CD14-positive monocyte (primary cell): Measurements from ENCODE around the gene BCAP29. TPM values are rescaled to one million over a fixed set of nuclear protein-coding genes. Genes with fewer than 3 reads are reported as not detected.

ENCODE experiments used
- DNase-seq, 3 donors: peaks; one replicate each; pipeline ENCODE4 v3.0.0-alpha.2; 2011 to 2022
- H2AFZ ChIP-seq: 2 replicates; pipeline ENCODE4 v1.6.0; 2012; ENCODE audit warnings: mild to moderate bottlenecking, low read depth, low read length, inconsistent platforms; ENCODE audit not compliant: insufficient read depth, poor library complexity, severe bottlenecking
- H3K27ac ChIP-seq, 2 donors: 1 replicate in 1 of 2; 2 replicates in 1 of 2; pipeline ENCODE4 v1.5.1; 2012 to 2013; ENCODE audit warnings: low read length in 2 of 2, control low read depth in 1 of 2, inconsistent platforms in 1 of 2, low read depth in 1 of 2, mild to moderate bottlenecking in 1 of 2
- H3K27me3 ChIP-seq, 2 donors: one replicate each; pipeline versions ENCODE4 v1.6.0 to v1.6.1; 2011 to 2013; ENCODE audit warnings: low read length in 2 of 2; ENCODE audit not compliant: control insufficient read depth in 2 of 2, insufficient read depth in 2 of 2
- H3K36me3 ChIP-seq, 2 donors: replicated peaks in 1 of 2; 1 replicate in 1 of 2; 2 replicates in 1 of 2; pipeline versions ENCODE4 v1.5.1 to v1.6.1; 2012 to 2013; ENCODE audit warnings: low read length in 2 of 2, control low read depth in 1 of 2, inconsistent platforms in 1 of 2, mild to moderate bottlenecking in 1 of 2; ENCODE audit not compliant: insufficient read depth in 2 of 2, control insufficient read depth in 1 of 2
- H3K4me1 ChIP-seq, 2 donors: 1 replicate in 1 of 2; 2 replicates in 1 of 2; pipeline versions ENCODE4 v1.5.1 to v1.6.1; 2012 to 2013; ENCODE audit warnings: low read length in 2 of 2, control low read depth in 1 of 2, inconsistent platforms in 1 of 2, mild to moderate bottlenecking in 1 of 2, moderate library complexity in 1 of 2; ENCODE audit not compliant: insufficient read depth in 2 of 2, control insufficient read depth in 1 of 2
- H3K4me2 ChIP-seq: replicated peaks from 2 replicates; pipeline ENCODE3; 2012; ENCODE audit warnings: low read length, moderate library complexity, mild to moderate bottlenecking; ENCODE audit not compliant: poor library complexity, severe bottlenecking; ENCODE audit errors: extremely low read depth
- H3K4me3 ChIP-seq, 3 experiments: fragments of 200-600 bp in 1 of 3; sonication (generic) in 1 of 3; replicated peaks in 1 of 3; 1 replicate in 2 of 3; 2 replicates in 1 of 3; pipeline ENCODE4 v1.5.1; 2011 to 2013; ENCODE audit warnings: low read length in 3 of 3, mild to moderate bottlenecking in 3 of 3, control low read depth in 2 of 3, low read depth in 2 of 3, inconsistent platforms in 1 of 3, moderate library complexity in 1 of 3
- H3K79me2 ChIP-seq: 2 replicates; pipeline ENCODE4 v1.6.0; 2012; ENCODE audit warnings: mild to moderate bottlenecking, control low read depth, inconsistent platforms, low read length, moderate library complexity; ENCODE audit not compliant: insufficient read depth
- H3K9ac ChIP-seq: 2 replicates; pipeline ENCODE4 v1.6.0; 2017; ENCODE audit warnings: low read length, mild to moderate bottlenecking; ENCODE audit not compliant: insufficient read depth, poor library complexity, severe bottlenecking
- H3K9me3 ChIP-seq, 2 donors: replicated peaks in 1 of 2; 1 replicate in 1 of 2; 2 replicates in 1 of 2; pipeline versions ENCODE4 v1.5.1 to v1.6.1; 2012 to 2013; ENCODE audit warnings: low read length in 2 of 2, control low read depth in 1 of 2; ENCODE audit not compliant: control insufficient read depth in 1 of 2, insufficient read depth in 1 of 2
- H4K20me1 ChIP-seq: 2 replicates; pipeline ENCODE4 v1.6.0; 2012; ENCODE audit warnings: mild to moderate bottlenecking, low read length, control low read depth, moderate library complexity; ENCODE audit not compliant: insufficient read depth
- H3K27ac Mint-ChIP-seq, 7 donors: one replicate each; pipeline ENCODE4 v1.8.0; 2020; ENCODE audit warnings: mild to moderate bottlenecking in 7 of 7, mixed read lengths in 7 of 7, moderate library complexity in 6 of 7, inconsistent platforms in 2 of 7
- H3K27me3 Mint-ChIP-seq, 3 donors: one replicate each; pipeline ENCODE4 v1.8.0; 2021 to 2022; ENCODE audit warnings: low read depth in 3 of 3, mild to moderate bottlenecking in 3 of 3, mixed read lengths in 3 of 3, moderate library complexity in 3 of 3, inconsistent platforms in 1 of 3
- H3K36me3 Mint-ChIP-seq, 2 donors: one replicate each; pipeline ENCODE4 v1.8.0; 2020; ENCODE audit warnings: mixed read lengths in 2 of 2, inconsistent platforms in 1 of 2, mild to moderate bottlenecking in 1 of 2
- H3K4me1 Mint-ChIP-seq: one replicate; pipeline ENCODE4 v1.8.0; 2020; ENCODE audit warnings: mild to moderate bottlenecking, mixed read lengths
- H3K4me3 Mint-ChIP-seq, 2 donors: one replicate each; pipeline ENCODE4 v1.8.0; 2020; ENCODE audit warnings: mild to moderate bottlenecking in 2 of 2, mixed read lengths in 2 of 2, moderate library complexity in 1 of 2
- H3K9me3 Mint-ChIP-seq, 7 donors: one replicate each; pipeline ENCODE4 v1.8.0; 2020 to 2022; ENCODE audit warnings: mixed read lengths in 7 of 7, mild to moderate bottlenecking in 6 of 7, moderate library complexity in 6 of 7, inconsistent platforms in 2 of 7
- CTCF ChIP-seq: fragments of 200-600 bp; IDR thresholded peaks from one replicate; pipeline ENCODE4 v1.8.0; 2022; ENCODE audit warnings: antibody characterized with exemption, mild to moderate bottlenecking
- WGBS: methylation state at CpG from one replicate; pipeline ENCODE4 v1.1.5; 2013; ENCODE audit warnings: missing lambda C conversion rate; ENCODE audit not compliant: insufficient coverage; 5-methylcytosine and 5-hydroxymethylcytosine counted together
- intact Hi-C, 2 donors: fragments of 100-400 bp; cut with micrococcal nuclease; formaldehyde crosslinking; loops; one replicate each; pipeline versions ENCODE4 v1.15.0 to v1.15.1; 2023
- polyA plus RNA-seq, 3 donors: library from polyadenylated mRNA; depleted of rRNA in 1 of 3; unstranded in 2 of 3; stranded (reverse) in 1 of 3; fragments of 300-500 nt in 2 of 3; fragments of >200 nt in 1 of 3; fragmentation: Illumina TruSeq in 2 of 3; gene quantifications; 1 replicate in 2 of 3; 2 replicates in 1 of 3; pipeline ENCODE4 v1.2.3, GENCODE V29; 2012 to 2021

Gene BCAP29
- polyA plus RNA-seq, 3 donors = 35.2 to 76.0 (median 58.8) TPM

GRCh38 chr7:107538001-107538400 is 42.0 kb upstream of the BCAP29 start:
- intact Hi-C loops = no loop called here
- peaks cover 2% of the 10 kb centered on the region for H3K4me1 Mint-ChIP-seq
- H3K4me2 ChIP-seq = no peak overlapping the region

GRCh38 chr7:107543338-107543993 is 36.6 kb upstream of the BCAP29 start:
- intact Hi-C loops = no loop called here
- H3K4me1 Mint-ChIP-seq = no peaks in the 10 kb centered on the region
- H3K27me3 ChIP-seq = no peaks in the 10 kb centered on the region
- peaks cover 18% of the 10 kb centered on the region for H3K79me2 ChIP-seq
- no peak overlapping the region for H3K4me3 Mint-ChIP-seq
- no peak overlapping the region for H3K4me2 ChIP-seq
- H3K4me3 ChIP-seq = no peak overlapping the region
- H3K27ac Mint-ChIP-seq = peak overlapping the region in 2 of 7 donors; percentile 18 to 66
- peaks cover 10 to 16% (median 15%) of the 10 kb centered on the region in 7 donors for H3K9me3 Mint-ChIP-seq
- no peak overlapping the region for H3K9ac ChIP-seq
- WGBS = 83% methylated on average over 5 of the region's 5 CpGs
- no peak overlapping the region for H2AFZ ChIP-seq
- peaks cover 65 to 88% of the 10 kb centered on the region in 2 donors for H3K36me3 Mint-ChIP-seq
- TF ChIP-seq CTCF = no peak
- no peak for DNase-seq
- peaks cover 60 to 84% of the 10 kb centered on the region in 2 donors for H3K36me3 ChIP-seq
- no peak overlapping the region for H3K27ac ChIP-seq
- H3K27me3 Mint-ChIP-seq = no peaks in the 10 kb centered on the region
- H4K20me1 ChIP-seq = peaks cover 17% of the 10 kb centered on the region
- H3K9me3 ChIP-seq = peaks cover 5 to 16% of the 10 kb centered on the region in 2 donors
- no peaks in the 10 kb centered on the region for H3K4me1 ChIP-seq

More at GRCh38 chr7:107538001-107538400, 42.0 kb upstream of the BCAP29 start:
- Mint-ChIP-seq H3K9me3 (peaks cover 2 to 11% (median 7%) of the 10 kb centered on the region in 7 donors), H3K36me3 (peaks cover 57 to 82% of the 10 kb centered on the region in 2 donors), H3K27me3 (no peaks in the 10 kb centered on the region), H3K4me3 (no peak overlapping the region), H3K27ac (no peak overlapping the region)
- no peaks in the 10 kb centered on the region for H3K4me1 ChIP-seq
- peaks cover 30 to 53% of the 10 kb centered on the region in 2 donors for H3K36me3 ChIP-seq
- no peak overlapping the region for H3K27ac ChIP-seq
- no peak for TF ChIP-seq CTCF
- H3K9me3 ChIP-seq = no peaks in the 10 kb centered on the region
- H2AFZ ChIP-seq = no peak overlapping the region
- no peaks in the 10 kb centered on the region for H3K27me3 ChIP-seq
- no peak for DNase-seq
- H4K20me1 ChIP-seq = peaks cover 11% of the 10 kb centered on the region
- WGBS = 100% methylated on average over 1 of the region's 2 CpGs
- peaks cover 7% of the 10 kb centered on the region for H3K79me2 ChIP-seq
- H3K9ac ChIP-seq = no peak overlapping the region
- no peak overlapping the region for H3K4me3 ChIP-seq
